HG03159 (cell line): ENCODE data around the gene CHTF18.

ENCODE experiments used
- ATAC-seq: cut with Tn5 transposase; IDR thresholded peaks from one replicate; pipeline ENCODE4 v1.9.1; 2021; ENCODE audit warnings: mild to moderate bottlenecking, moderate library complexity; ENCODE audit not compliant: unreplicated experiment

CHTF18 gene

GRCh38 chr16:843771-844170 is 55.4 kb downstream of the CHTF18 start:
- no peak for ATAC-seq

DNA sequence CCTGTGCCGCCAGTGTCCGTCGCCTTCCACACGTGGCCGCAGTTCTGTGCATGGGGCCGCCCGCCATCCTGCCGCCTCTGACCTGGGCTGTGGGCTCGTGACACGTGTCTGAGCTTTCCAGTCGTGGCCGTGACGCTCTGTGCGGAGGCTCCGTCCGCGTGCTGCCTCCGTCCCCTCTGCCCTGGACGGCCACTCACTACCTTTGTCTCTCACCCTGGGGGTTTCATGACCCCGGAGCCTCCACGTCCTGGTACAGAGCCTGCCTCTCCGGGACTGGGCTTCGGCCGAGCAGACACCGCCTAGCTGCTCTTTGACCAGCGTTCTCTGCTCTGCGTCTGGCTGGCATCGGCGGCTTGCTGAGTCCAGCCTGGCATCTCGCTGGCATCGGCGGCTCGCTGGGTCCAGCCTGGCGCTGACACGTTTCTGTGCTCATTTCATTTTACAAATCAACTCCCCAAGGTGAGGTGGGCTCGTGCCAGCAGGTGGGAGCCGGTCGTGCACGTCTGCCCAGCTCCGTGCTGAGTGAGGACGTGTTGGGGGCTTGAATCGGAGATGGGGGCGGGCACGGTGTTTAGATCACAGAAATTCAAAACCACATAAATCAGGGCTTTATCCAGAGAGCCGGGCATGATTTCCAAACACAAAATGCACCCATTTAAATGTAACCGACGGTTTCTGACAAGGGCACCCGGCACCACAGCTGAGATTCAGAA is 56.4 kb downstream of the CHTF18 start:
- ATAC-seq, result no peak

DNA sequence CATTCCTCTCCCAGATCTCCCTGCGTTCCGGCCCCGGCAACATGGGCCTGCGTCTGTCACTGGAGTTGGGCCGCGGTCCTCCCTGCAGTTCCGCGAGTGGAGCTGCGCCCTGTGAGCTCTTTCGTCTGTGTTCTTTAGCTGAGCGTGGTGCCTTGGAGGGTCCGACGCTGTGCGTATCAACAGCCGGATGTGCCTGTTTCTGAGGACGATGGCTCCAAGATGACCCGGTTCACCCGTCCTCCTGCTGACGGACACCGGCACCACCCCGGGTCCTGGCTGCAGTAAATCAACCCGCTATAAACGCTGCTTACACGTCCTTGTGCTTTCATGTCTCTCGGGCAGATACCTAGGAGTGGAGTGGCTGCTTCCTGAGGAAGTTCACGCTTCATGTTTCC is 56.9 kb downstream of the CHTF18 start:
- ATAC-seq, result no peak

GRCh38 chr16:847151-847550 is 58.7 kb downstream of the CHTF18 start:
- no peak for ATAC-seq
